Measurements from ENCODE around the gene ARHGEF4.

DNA sequence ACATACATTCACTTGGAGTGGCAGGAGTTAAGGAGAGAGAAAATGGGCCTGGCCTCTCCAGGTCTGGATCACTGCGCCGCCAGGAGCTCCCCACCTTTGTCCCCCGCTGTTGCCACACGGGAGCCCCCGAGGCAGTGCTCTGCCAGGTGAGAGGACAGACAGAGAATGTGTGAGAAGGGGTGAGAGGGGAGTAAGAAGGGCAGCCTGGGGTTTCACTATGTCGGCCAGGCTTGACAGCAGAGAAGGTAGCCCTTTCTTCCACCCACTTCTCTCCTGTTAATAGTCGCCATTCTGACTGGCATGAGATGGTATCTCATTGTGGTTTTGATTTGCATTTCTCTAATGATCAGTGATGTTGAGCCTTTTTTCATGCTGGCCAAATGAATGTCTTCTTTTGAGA is 26.2 kb upstream of the ARHGEF4 start:
- no peak for TF ChIP-seq RFX5 (IDR thresholded peaks at IDR 0.05; ENCODE audit: low read depth, low read length)
- TF ChIP-seq SMAD5 (IDR thresholded peaks at IDR 0.05; ENCODE audit: low read depth): no peak
- TF ChIP-seq, protein P1, sequence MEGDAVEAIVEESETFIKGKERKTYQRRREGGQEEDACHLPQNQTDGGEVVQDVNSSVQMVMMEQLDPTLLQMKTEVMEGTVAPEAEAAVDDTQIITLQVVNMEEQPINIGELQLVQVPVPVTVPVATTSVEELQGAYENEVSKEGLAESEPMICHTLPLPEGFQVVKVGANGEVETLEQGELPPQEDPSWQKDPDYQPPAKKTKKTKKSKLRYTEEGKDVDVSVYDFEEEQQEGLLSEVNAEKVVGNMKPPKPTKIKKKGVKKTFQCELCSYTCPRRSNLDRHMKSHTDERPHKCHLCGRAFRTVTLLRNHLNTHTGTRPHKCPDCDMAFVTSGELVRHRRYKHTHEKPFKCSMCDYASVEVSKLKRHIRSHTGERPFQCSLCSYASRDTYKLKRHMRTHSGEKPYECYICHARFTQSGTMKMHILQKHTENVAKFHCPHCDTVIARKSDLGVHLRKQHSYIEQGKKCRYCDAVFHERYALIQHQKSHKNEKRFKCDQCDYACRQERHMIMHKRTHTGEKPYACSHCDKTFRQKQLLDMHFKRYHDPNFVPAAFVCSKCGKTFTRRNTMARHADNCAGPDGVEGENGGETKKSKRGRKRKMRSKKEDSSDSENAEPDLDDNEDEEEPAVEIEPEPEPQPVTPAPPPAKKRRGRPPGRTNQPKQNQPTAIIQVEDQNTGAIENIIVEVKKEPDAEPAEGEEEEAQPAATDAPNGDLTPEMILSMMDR (IDR thresholded peaks at IDR 0.05 in 2 of 3, conservative IDR thresholded peaks at IDR 0.05 in 1 of 3; ENCODE audit: control insufficient read depth in 2 of 3, extremely low read depth in 1 of 3, insufficient read depth in 1 of 3, low read depth in 3 of 3, low read length in 3 of 3): no peak
- TF ChIP-seq SUZ12 (IDR thresholded peaks at IDR 0.05; ENCODE audit: unreplicated experiment): no peak
